Measurements from ENCODE around the gene RTF1. TPM values are rescaled to one million over a fixed set of nuclear protein-coding genes. Genes with fewer than 3 reads are reported as not detected.
A peak's percentile ranks its signal among the peaks of the same experiment; 100 is the strongest.

Gene RTF1
- total and polyA plus RNA-seq, 2 donors = 30.5 to 34.0 TPM

GRCh38 chr15:41512512-41512939 lies 95.6 kb downstream of the RTF1 start:
- no peak overlapping the region for H3K27ac ChIP-seq (ENCODE audit: low read depth)
- peak overlapping the region; percentile 25 for H3K4me3 ChIP-seq (ENCODE audit: low read depth, low read length)
- no peaks in the 10 kb centered on the region for H3K36me3 ChIP-seq (ENCODE audit: insufficient read depth)
- H3K4me1 ChIP-seq (ENCODE audit: insufficient read depth) = no peaks in the 10 kb centered on the region
- DNase-seq (ENCODE audit: extremely low spot score) = no peak
- WGBS = 5% methylated on average over 33 of the region's 33 CpGs

- no peaks in the 10 kb centered on the region for H3K36me3 ChIP-seq (ENCODE audit: insufficient read depth)
- 1% methylated on average over 40 of the region's 40 CpGs for WGBS
- H3K4me1 ChIP-seq (ENCODE audit: insufficient read depth) = no peaks in the 10 kb centered on the region
- peak overlapping the region; percentile 25 for H3K4me3 ChIP-seq (ENCODE audit: low read depth, low read length)
- DNase-seq (ENCODE audit: extremely low spot score) = no peak
- H3K27ac ChIP-seq (ENCODE audit: low read depth) = no peak overlapping the region
Observed at GRCh38 chr15:41512940-41513505, 96.1 kb downstream of the RTF1 start.

- DNase-seq (ENCODE audit: extremely low spot score) = no peak
Observed at GRCh38 chr15:41513506-41514227, 96.8 kb downstream of the RTF1 start, which contains the start of gene LTK. TSS of gene LTK (minus strand) at chr15:41513827. CDS start at chr15:41513709, 118 bp downstream.

GRCh38 chr15:41517895-41518449 lies 101.1 kb downstream of the RTF1 start:
- H3K36me3 ChIP-seq (ENCODE audit: insufficient read depth) = no peaks in the 10 kb centered on the region
- 95% methylated on average over 8 of the region's 8 CpGs for WGBS
- H3K27ac ChIP-seq (ENCODE audit: low read depth) = no peak overlapping the region
- DNase-seq (ENCODE audit: extremely low spot score) = no peak
- no peaks in the 10 kb centered on the region for H3K4me1 ChIP-seq (ENCODE audit: insufficient read depth)
- no peak overlapping the region for H3K4me3 ChIP-seq (ENCODE audit: low read depth, low read length)

More at GRCh38 chr15:41513506-41514227, 96.8 kb downstream of the RTF1 start, which contains the start of gene LTK:
- no peaks in the 10 kb centered on the region for H3K4me1 ChIP-seq (ENCODE audit: insufficient read depth)
- H3K36me3 ChIP-seq (ENCODE audit: insufficient read depth) = no peaks in the 10 kb centered on the region
- no peak within 1 kb of the TSS for H3K27ac ChIP-seq (ENCODE audit: low read depth)
- WGBS = 6% methylated on average over 33 of the region's 33 CpGs
- peak within 1 kb of the TSS; percentile 25 for H3K4me3 ChIP-seq (ENCODE audit: low read depth, low read length)

- no peak overlapping the region for H3K4me3 ChIP-seq (ENCODE audit: low read depth, low read length)
- no peak overlapping the region for H3K27ac ChIP-seq (ENCODE audit: low read depth)
- H3K36me3 ChIP-seq (ENCODE audit: insufficient read depth) = no peaks in the 10 kb centered on the region
- 95% methylated on average over 17 of the region's 17 CpGs for WGBS
- no peak for DNase-seq (ENCODE audit: extremely low spot score)
- H3K4me1 ChIP-seq (ENCODE audit: insufficient read depth) = no peaks in the 10 kb centered on the region
Observed at GRCh38 chr15:41520636-41521035, 103.7 kb downstream of the RTF1 start.

GRCh38 chr15:41521614-41522013 lies 104.7 kb downstream of the RTF1 start:
- WGBS = 82% methylated on average over 9 of the region's 9 CpGs
- Histone ChIP-seq H3K27ac (ENCODE audit: low read depth) (no peak overlapping the region), H3K4me1 (ENCODE audit: insufficient read depth) (no peaks in the 10 kb centered on the region), H3K36me3 (ENCODE audit: insufficient read depth) (no peaks in the 10 kb centered on the region), H3K4me3 (ENCODE audit: low read depth, low read length) (no peak overlapping the region)
- no peak for DNase-seq (ENCODE audit: extremely low spot score)

- 90% methylated on average over 5 of the region's 5 CpGs for WGBS
- Histone ChIP-seq H3K27ac (ENCODE audit: low read depth) (no peak overlapping the region), H3K36me3 (ENCODE audit: insufficient read depth) (peaks cover under 1% of the 10 kb centered on the region), H3K4me3 (ENCODE audit: low read depth, low read length) (no peak overlapping the region), H3K4me1 (ENCODE audit: insufficient read depth) (no peaks in the 10 kb centered on the region)
- no peak for DNase-seq (ENCODE audit: extremely low spot score)
Observed at GRCh38 chr15:41523097-41523496, 106.2 kb downstream of the RTF1 start.

GRCh38 chr15:41530363-41530956 lies 113.6 kb downstream of the RTF1 start:
- H3K4me1 ChIP-seq (ENCODE audit: insufficient read depth) = no peaks in the 10 kb centered on the region
- WGBS = 87% methylated on average over 6 of the region's 6 CpGs
- H3K4me3 ChIP-seq (ENCODE audit: low read depth, low read length) = no peak overlapping the region
- peaks cover 3% of the 10 kb centered on the region for H3K36me3 ChIP-seq (ENCODE audit: insufficient read depth)
- no peak for DNase-seq (ENCODE audit: extremely low spot score)
- H3K27ac ChIP-seq (ENCODE audit: low read depth) = no peak overlapping the region

Small RNAs within 50 kb of the gene (small RNA-seq; reads per million reads assigned to genes)
- gene RNU6-1169P = not detected

Other genes starting within 250 kb of the RTF1 start
- not detected for gene EXD1, start 186.3 kb upstream of the RTF1 start, total RNA-seq
- not detected for gene EXD1, start 186.3 kb upstream of the RTF1 start, polyA plus RNA-seq
- 53.3 TPM for gene CHP1, start 185.8 kb upstream of the RTF1 start, total RNA-seq
- 45.6 TPM for gene CHP1, start 185.8 kb upstream of the RTF1 start, polyA plus RNA-seq
- gene OIP5, start 84.5 kb upstream of the RTF1 start, total RNA-seq = 6.1 TPM
- 1.4 TPM for gene OIP5, start 84.5 kb upstream of the RTF1 start, polyA plus RNA-seq
- gene NUSAP1, start 84.2 kb upstream of the RTF1 start, total RNA-seq = 72.6 TPM
- 3.0 TPM for gene NUSAP1, start 84.2 kb upstream of the RTF1 start, polyA plus RNA-seq
- gene NDUFAF1, start 14.6 kb upstream of the RTF1 start, total RNA-seq = 16.8 TPM
- 21.7 TPM for gene NDUFAF1, start 14.6 kb upstream of the RTF1 start, polyA plus RNA-seq
- gene ITPKA, start 76.8 kb downstream of the RTF1 start, total RNA-seq = 0.37 TPM
- 2.0 TPM for gene ITPKA, start 76.8 kb downstream of the RTF1 start, polyA plus RNA-seq
- gene LTK, start 96.7 kb downstream of the RTF1 start, total RNA-seq = 0.48 TPM
- gene LTK, start 96.7 kb downstream of the RTF1 start, polyA plus RNA-seq = 0.43 TPM
- 14.6 TPM for gene RPAP1, start 127.2 kb downstream of the RTF1 start, total RNA-seq
- gene RPAP1, start 127.2 kb downstream of the RTF1 start, polyA plus RNA-seq = 15.5 TPM
- 16.8 TPM for gene TYRO3, start 142.1 kb downstream of the RTF1 start, total RNA-seq
- gene TYRO3, start 142.1 kb downstream of the RTF1 start, polyA plus RNA-seq = 8.6 TPM
- 115 TPM for gene MGA, start 243.3 kb downstream of the RTF1 start, total RNA-seq
- gene MGA, start 243.3 kb downstream of the RTF1 start, polyA plus RNA-seq = 7.7 TPM